Naive thymus-derived CD8-positive, alpha-beta T cell (primary cell): Measurements from ENCODE around the gene ENTR1. TPM values are rescaled to one million over a fixed set of nuclear protein-coding genes. Genes with fewer than 3 reads are reported as not detected.
"Not testable (repeated sequence)": the region's sequence is repeated elsewhere in the genome, so short reads cannot be mapped to it uniquely, and the experiment has no call there.

ENCODE experiments used
- ATAC-seq, 2 donors: fragments of 150-1000 bp; cut with Tn5 transposase in 1 of 2; sonication (Bioruptor Pico), chemical (Tn5 transposase) in 1 of 2; 1 replicate in 1 of 2; 2 replicates in 1 of 2; pipeline ENCODE4 v1.10.0; 2021; ENCODE audit warnings: mild to moderate bottlenecking in 2 of 2, moderate library complexity in 2 of 2
- POLR2A ChIA-PET: fragments of 350-600 bp; sonication (Branson Sonifier 250); formaldehyde crosslinking; loops from one replicate; lab custom pipeline; 2021; ENCODE audit warnings: antibody characterized with exemption; lab: Charles Lee
- DNase-seq, 10 donors: peaks; one replicate each; pipeline versions ENCODE4 v3.0.0 to v3.0.0-alpha.2; 2020 to 2022
- H3K27ac Mint-ChIP-seq, 10 donors: one replicate each; pipeline ENCODE4 v1.8.0; 2020 to 2022; ENCODE audit warnings: mild to moderate bottlenecking in 10 of 10, mixed read lengths in 10 of 10, moderate library complexity in 4 of 10, inconsistent platforms in 1 of 10
- H3K27me3 Mint-ChIP-seq, 5 donors: one replicate each; pipeline ENCODE4 v1.8.0; 2021 to 2022; ENCODE audit warnings: mixed read lengths in 5 of 5
- H3K36me3 Mint-ChIP-seq, 3 donors: one replicate each; pipeline ENCODE4 v1.8.0; 2020 to 2022; ENCODE audit warnings: mixed read lengths in 3 of 3, mild to moderate bottlenecking in 2 of 3, inconsistent platforms in 1 of 3
- H3K4me1 Mint-ChIP-seq, 4 donors: one replicate each; pipeline ENCODE4 v1.8.0; 2021 to 2022; ENCODE audit warnings: mixed read lengths in 4 of 4
- H3K4me3 Mint-ChIP-seq, 10 donors: one replicate each; pipeline ENCODE4 v1.8.0; 2020 to 2022; ENCODE audit warnings: mild to moderate bottlenecking in 10 of 10, mixed read lengths in 10 of 10, moderate library complexity in 6 of 10, inconsistent platforms in 1 of 10
- H3K9me3 Mint-ChIP-seq, 9 donors: one replicate each; pipeline ENCODE4 v1.8.0; 2020 to 2022; ENCODE audit warnings: mixed read lengths in 9 of 9, mild to moderate bottlenecking in 3 of 9, inconsistent platforms in 1 of 9, moderate library complexity in 1 of 9
- polyA plus RNA-seq, 3 donors: library from polyadenylated mRNA; unstranded; fragments of 300-500 nt; fragmentation: Illumina TruSeq; gene quantifications; one replicate each; pipeline ENCODE4 v1.2.3, GENCODE V29; 2021
- total RNA-seq, 8 experiments: library from RNA in 2 of 8; stranded (reverse) in 2 of 8; gene quantifications; one replicate each; pipeline ENCODE4 v1.2.3 and lab custom pipeline; 2021 to 2026

ENTR1 gene
- total and polyA plus RNA-seq, 5 experiments from 2014 or later: 9.7 to 96.0 (median 16.8) TPM

DNA sequence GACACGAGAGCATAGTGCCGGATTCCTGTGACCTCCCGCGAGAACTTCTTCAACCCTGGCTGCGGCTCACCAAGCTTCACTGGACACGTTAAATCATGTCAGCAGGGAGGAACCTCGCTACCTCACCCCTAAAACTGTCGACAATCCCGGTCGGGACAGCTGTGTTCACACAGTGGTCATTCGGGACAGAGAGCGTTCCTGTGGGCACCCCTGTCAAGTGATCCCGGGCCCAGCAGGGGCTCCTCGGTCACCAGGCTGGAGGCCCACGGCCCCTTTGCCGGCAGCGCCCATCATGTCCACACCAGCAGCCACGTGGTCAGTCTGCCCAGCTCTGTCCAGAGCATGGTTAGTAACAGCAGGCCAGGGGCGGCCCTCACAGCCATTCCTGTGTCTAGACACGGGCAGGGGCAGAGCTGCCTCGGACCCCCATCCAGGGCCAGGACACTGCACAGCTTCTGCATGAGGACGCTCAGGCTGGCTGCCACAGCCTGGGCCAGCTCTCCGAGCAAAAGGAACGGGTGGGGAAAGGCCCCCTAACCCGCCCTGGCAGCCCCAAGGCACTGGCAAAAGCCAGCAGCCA, 25.7 kb upstream of the ENTR1 start:
- DNase-seq: no peak
- ATAC-seq: no peak
- H3K9me3 Mint-ChIP-seq: no peaks in the 10 kb centered on the region
- H3K4me1 Mint-ChIP-seq: peaks cover 13 to 31% (median 26%) of the 10 kb centered on the region in 4 donors
- H3K27ac Mint-ChIP-seq: peak overlapping the region in 2 of 10 donors; percentile 46 to 72
- POLR2A ChIA-PET: no interaction called here
- H3K36me3 Mint-ChIP-seq: peaks cover 0 to 4% (median 0%) of the 10 kb centered on the region in 3 donors
- H3K4me3 Mint-ChIP-seq: peak overlapping the region in 7 of 10 donors; percentile 33 to 92 (median 81)
- no peaks in the 10 kb centered on the region for H3K27me3 Mint-ChIP-seq

DNA sequence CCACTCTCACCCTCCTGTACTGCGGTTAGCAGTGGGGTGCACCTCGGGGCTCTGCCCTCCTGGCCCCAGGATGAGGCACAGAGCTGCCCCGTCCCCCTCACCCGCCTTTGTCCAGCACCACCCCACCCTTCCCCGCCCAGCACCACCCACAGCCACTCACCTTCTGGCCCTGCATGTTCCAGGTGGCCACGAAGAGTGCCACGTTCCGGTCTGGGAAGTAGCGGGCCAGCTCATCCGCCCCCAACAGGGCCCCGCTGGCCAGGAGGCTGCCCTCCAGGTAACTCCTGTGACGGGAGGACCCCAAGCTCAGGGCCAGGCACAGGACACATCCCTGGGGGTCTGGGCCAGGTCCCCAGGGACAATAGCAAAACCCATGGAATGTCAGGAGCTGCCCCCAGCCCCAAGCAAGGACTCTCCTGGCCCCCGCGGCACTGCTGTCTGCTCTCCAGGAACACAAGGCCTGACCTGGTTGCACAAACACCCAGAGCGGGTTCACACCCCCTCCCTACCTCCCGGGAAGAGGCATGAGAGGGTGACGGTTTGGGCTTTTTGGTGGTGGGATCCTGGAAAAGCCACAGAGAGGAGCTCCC, 24.3 kb upstream of the ENTR1 start:
- POLR2A ChIA-PET: interaction anchor here (0.5 kb wide), 1 partner anchor 13 kb away, joined by 4 read pairs; no protein-coding TSS in a partner anchor
- DNase-seq: no peak
- H3K27ac Mint-ChIP-seq: no peak overlapping the region
- no peak overlapping the region for H3K4me3 Mint-ChIP-seq
- no peaks in the 10 kb centered on the region for H3K27me3 Mint-ChIP-seq
- H3K4me1 Mint-ChIP-seq: peaks cover 13 to 28% (median 26%) of the 10 kb centered on the region in 4 donors
- no peaks in the 10 kb centered on the region for H3K9me3 Mint-ChIP-seq
- no peak for ATAC-seq
- H3K36me3 Mint-ChIP-seq: peaks cover 0 to 11% (median 0%) of the 10 kb centered on the region in 3 donors

DNA sequence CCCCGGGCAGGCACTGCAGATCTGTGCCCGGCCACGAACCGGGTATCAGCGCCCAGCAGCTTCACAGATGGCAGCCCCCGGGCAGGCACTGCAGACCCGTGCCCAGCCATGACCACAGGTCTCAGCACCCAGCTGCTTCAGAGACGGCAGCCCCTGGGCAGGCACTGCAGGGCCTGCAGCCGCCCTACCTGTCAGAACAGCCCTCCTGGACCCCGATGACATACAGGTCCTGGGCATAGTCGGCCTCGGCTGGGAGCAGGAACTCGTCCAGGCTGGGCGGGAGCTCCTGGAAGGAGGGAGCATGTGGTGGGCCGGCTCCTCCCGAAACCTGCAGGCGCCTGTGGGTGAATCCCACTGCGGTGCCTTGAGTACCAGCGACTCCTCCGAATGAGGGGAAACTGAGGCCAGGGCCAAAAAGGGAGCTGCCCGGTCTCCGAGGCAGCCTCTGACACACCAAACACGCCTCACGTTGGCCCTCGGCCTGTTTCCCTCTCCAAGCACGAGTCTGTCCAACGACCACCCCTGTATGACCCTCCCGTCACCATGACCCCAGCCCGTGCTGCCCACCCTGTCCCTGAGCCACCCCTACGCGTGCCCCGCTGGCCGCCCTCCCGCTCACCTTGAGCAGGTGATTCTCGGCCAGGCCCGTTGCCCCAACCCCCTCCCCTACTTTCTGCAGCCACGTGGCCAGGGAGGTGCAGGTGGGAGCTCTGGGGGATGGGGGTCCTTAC, 23.6 kb upstream of the ENTR1 start:
- no peak overlapping the region for H3K27ac Mint-ChIP-seq
- no peak for DNase-seq
- no peak overlapping the region for H3K4me3 Mint-ChIP-seq
- no peaks in the 10 kb centered on the region for H3K27me3 Mint-ChIP-seq
- no peaks in the 10 kb centered on the region for H3K9me3 Mint-ChIP-seq
- no peak for ATAC-seq
- peaks cover 13 to 28% (median 26%) of the 10 kb centered on the region in 4 donors for H3K4me1 Mint-ChIP-seq
- POLR2A ChIA-PET: interaction anchor here (0.5 kb wide), 1 partner anchor 13 kb away, joined by 4 read pairs; no protein-coding TSS in a partner anchor
- H3K36me3 Mint-ChIP-seq: peaks cover 0 to 12% (median 0%) of the 10 kb centered on the region in 3 donors

DNA sequence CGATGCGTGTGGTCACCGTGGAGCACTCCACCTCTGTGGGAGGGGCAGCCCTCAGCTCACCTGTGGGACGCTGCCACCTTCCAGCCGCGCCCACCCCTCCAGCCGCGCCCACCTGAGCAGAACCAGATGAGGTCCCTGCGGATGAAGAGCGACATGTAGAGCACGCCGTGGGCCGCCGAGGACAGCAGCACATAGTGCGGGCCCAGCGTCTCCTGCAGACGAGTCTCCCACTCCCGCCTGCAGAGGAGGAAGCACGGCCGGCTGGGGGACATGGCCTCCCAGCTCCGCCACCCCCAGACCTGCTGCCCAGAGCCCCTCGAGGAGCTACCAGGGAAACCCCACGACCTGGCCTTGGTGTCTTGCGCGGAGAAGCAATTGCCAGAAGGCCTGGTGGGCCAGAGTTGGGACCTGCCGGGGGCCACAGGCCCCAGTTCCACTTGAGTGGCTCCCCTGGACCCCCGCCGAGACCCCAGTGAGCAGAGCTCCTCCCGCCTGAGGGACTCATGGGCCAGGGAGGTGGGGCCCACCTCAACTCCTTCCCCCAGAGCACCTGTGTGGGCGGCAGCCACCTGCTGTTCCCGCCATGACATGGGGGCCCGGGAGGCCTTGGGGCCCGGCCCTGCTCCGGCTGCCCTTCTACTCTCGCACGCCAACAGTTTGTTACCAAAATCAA, 22.8 kb upstream of the ENTR1 start:
- DNase-seq (no peak), ATAC-seq (no peak)
- no peaks in the 10 kb centered on the region for H3K9me3 Mint-ChIP-seq
- H3K27ac Mint-ChIP-seq: no peak overlapping the region
- peaks cover 0 to 13% (median 0%) of the 10 kb centered on the region in 3 donors for H3K36me3 Mint-ChIP-seq
- H3K27me3 Mint-ChIP-seq: no peaks in the 10 kb centered on the region
- H3K4me3 Mint-ChIP-seq: no peak overlapping the region
- POLR2A ChIA-PET: no interaction called here
- H3K4me1 Mint-ChIP-seq: peaks cover 11 to 25% (median 23%) of the 10 kb centered on the region in 4 donors

DNA sequence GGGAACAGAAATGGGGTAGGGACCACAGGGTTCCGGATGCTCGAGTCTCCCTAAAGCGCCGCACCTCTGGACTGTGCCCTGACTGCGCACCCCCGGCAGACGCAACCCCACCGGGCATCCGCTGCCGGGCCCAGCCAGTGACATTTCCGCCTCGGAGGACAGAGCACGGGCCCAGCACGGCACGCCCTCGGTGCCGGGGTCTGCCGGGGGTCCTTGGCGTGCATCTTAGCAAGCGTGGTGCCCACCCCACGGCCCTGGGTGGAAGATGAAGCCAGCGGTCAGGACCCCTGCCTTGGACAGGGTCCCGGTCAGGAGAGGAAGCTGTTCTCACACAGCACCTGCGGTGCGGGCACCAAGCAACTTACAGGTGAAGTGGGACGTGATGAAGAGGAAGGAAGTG, 22.2 kb upstream of the ENTR1 start:
- no peak for DNase-seq
- Mint-ChIP-seq H3K27me3 (no peaks in the 10 kb centered on the region), H3K4me3 (no peak overlapping the region), H3K36me3 (peaks cover 0 to 13% (median 0%) of the 10 kb centered on the region in 3 donors), H3K4me1 (peaks cover 11 to 20% (median 17%) of the 10 kb centered on the region in 4 donors), H3K27ac (no peak overlapping the region), H3K9me3 (no peaks in the 10 kb centered on the region)
- no peak for ATAC-seq
- POLR2A ChIA-PET: no interaction called here

DNA sequence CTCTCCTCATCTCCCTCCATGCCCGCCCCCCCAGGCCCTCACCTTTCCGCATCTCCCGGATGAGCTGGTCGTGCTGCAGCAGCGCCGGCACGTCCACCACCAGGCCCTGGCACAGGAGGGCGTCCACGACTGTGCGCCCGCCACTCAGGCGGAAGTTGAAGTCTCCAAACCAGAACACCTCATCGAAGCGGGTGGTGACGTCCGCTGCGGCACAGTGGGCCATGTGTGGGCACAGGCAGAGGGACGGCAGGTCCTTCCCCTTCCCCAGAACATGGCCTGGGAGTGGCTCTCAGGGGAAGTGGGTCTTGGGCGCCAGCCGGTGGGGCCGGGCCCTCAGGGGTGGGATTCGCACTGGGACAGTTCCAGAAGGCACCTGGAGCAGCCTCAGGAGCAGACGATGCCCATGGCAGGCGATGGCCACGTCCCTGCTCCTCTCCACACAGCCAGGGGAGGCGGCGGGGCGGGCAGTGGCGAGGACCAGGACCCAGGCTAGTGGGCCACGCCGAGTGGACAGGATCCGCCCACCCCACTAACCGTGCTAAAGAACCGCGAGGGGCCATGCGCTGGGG, 21.5 kb upstream of the ENTR1 start:
- POLR2A ChIA-PET: interaction anchor here (0.5 kb wide), 1 partner anchor 208 kb away, joined by 4 read pairs; no protein-coding TSS in a partner anchor
- Mint-ChIP-seq H3K27ac (no peak overlapping the region), H3K27me3 (no peaks in the 10 kb centered on the region), H3K36me3 (peaks cover 0 to 10% (median 0%) of the 10 kb centered on the region in 3 donors), H3K4me3 (no peak overlapping the region), H3K4me1 (peaks cover 7 to 13% (median 10%) of the 10 kb centered on the region in 4 donors), H3K9me3 (no peaks in the 10 kb centered on the region)
- DNase-seq (no peak), ATAC-seq (no peak)

DNA sequence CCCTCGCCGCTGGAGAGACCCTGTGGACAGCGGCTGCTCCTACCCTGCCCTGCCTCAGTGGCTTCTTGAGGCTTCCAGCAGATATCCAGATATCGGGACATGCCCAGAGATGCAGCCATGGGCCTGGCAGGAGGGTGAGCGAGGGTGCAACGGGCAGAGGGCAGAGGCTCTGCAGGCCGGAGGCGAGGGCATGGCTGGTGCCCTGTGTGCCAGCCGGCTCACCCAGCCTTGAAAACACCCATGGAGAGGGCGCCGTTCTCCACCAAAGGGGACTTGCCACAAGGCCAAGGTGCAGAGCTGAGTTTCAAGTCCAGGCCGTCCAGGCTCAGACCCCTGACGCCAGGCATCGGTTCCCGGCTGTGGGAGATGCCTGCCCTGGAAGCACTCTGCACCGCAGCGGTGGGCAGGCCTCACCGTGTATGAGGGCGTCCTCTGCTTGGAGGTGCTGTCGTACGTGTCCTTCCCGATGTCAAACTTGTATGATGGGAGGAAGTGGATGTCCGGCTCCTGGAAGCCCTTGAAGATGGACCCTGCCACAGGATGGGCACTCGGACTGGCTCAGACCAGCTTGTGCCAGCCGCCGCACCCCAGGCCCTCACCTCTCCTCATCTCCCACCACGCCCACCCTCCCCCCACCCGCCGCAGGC, 20.3 kb upstream of the ENTR1 start:
- H3K4me1 Mint-ChIP-seq: peaks cover 0 to 3% (median 1%) of the 10 kb centered on the region in 4 donors
- peaks cover 0 to 16% (median 0%) of the 10 kb centered on the region in 3 donors for H3K36me3 Mint-ChIP-seq
- H3K9me3 Mint-ChIP-seq: no peaks in the 10 kb centered on the region
- H3K4me3 Mint-ChIP-seq: no peak overlapping the region
- DNase-seq (no peak), ATAC-seq (no peak)
- POLR2A ChIA-PET: no interaction called here
- H3K27me3 Mint-ChIP-seq: no peaks in the 10 kb centered on the region
- peak overlapping the region in 1 of 10 donors; percentile 29 for H3K27ac Mint-ChIP-seq

DNA sequence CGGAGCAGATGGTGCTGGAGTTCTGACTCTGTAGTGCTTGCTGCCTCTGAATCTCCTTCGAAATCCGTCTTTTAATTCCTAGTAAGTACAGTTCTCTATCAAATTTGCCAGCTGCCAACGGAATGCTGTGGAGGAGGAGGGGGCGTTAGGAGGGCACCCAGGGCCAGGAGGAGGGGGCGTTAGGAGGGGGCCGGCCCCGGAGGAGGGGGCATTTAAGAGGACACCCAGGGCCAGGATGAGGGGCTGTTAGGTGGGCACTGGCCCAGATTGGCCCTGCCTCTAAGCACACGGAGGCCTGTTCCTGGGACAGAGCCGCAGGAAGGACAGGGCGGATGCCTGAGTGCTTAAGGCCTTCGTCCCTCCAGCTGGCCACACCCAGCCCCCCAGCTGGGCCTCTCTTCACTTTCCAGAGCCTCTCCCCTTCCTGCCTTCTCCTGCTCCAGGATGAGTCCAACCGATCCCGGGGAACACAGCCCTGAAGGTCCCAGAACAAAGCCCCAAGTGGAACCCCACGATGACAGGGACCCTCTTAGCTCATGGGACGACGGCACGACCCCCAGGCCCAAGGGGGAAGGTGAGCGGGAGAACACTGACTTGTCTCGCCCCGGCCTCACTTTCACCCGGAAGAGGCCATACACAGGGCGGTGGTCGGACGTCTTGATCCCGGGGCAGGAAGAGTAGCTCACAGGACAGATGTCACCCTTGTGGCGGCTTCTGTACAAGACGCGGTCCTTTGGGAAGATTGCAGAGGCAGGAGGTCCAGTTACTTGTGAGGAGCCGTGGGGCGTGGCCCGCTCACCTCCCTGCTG, 19.5 kb upstream of the ENTR1 start:
- no peaks in the 10 kb centered on the region for H3K27me3 Mint-ChIP-seq
- POLR2A ChIA-PET: interaction anchor here (0.5 to 1.1 kb wide), 2 partner anchors 17 to 482 kb away, joined by 3 to 11 read pairs; no protein-coding TSS in a partner anchor
- H3K4me3 Mint-ChIP-seq: no peak overlapping the region
- H3K27ac Mint-ChIP-seq: peak overlapping the region in 2 of 10 donors; percentile 29 to 40
- no peaks in the 10 kb centered on the region for H3K9me3 Mint-ChIP-seq
- peaks cover 0 to 22% (median 0%) of the 10 kb centered on the region in 3 donors for H3K36me3 Mint-ChIP-seq
- no peaks in the 10 kb centered on the region for H3K4me1 Mint-ChIP-seq
- no peak for DNase-seq
- no peak for ATAC-seq

DNA sequence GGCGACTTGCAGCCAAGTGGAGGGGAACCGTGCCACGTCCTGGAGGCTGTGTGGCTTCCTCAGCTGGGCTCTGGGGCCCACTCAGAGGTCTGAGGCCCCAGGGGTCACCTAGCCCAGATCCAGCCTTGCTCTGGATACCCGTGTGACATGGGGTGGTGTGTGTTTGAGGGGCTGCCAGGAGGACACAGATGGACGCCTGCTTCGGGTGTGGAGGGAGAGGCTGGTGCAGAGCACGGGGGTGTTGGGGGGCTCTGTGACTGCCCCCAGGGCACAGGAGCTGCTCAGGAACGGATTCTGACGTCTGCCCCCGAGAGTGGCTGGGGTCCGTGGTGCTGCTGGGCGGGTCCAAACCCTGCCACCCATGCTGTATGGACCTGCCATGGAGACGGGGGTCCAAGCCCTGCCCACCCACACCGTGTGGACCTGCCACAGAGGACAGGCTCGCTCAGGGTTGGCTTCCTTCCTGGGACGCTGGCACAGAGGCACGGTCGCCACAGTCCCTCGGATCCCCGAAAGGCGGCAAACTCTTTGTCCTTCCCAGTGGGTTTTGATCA, 18.7 kb upstream of the ENTR1 start:
- no peak for ATAC-seq
- no peak overlapping the region for H3K27ac Mint-ChIP-seq
- H3K9me3 Mint-ChIP-seq: no peaks in the 10 kb centered on the region
- no peak overlapping the region for H3K4me3 Mint-ChIP-seq
- H3K27me3 Mint-ChIP-seq: no peaks in the 10 kb centered on the region
- DNase-seq: no peak
- POLR2A ChIA-PET: interaction anchor here (0.5 to 1.1 kb wide), 3 partner anchors 10 to 483 kb away, joined by 3 to 11 read pairs (median 3); no protein-coding TSS in a partner anchor
- H3K4me1 Mint-ChIP-seq: peaks cover 0 to 3% (median 0%) of the 10 kb centered on the region in 4 donors
- H3K36me3 Mint-ChIP-seq: peaks cover 0 to 24% (median 0%) of the 10 kb centered on the region in 3 donors

DNA sequence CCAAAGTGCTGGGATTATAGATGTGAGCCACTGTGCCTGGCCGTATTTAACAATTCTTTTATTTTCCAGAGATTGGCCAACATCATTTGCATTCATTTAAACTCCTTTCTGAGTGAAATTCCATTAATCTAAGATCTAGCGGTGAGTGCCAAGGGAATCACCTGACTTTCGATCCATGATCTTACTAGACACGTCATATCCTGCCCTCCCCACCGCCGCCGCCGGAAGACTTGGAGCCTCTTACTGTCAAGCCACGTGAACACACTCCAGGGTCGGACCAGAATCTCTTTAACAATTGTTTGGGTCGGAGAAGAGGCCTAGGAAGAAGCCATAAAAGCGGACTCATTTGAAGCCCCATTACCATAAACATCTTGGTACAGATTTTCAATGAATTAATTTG, 16.4 kb upstream of the ENTR1 start:
- Mint-ChIP-seq H3K27ac (peak overlapping the region in 2 of 10 donors; percentile 9 to 33), H3K36me3 (peaks cover 0 to 39% (median 0%) of the 10 kb centered on the region in 3 donors), H3K9me3 (no peaks in the 10 kb centered on the region), H3K27me3 (no peaks in the 10 kb centered on the region), H3K4me1 (peaks cover 0 to 3% (median 0%) of the 10 kb centered on the region in 4 donors), H3K4me3 (no peak overlapping the region)
- DNase-seq (no peak), ATAC-seq (no peak)
- POLR2A ChIA-PET: interaction anchor here (0.7 kb wide), 1 partner anchor 759 kb away, joined by 12 read pairs; no protein-coding TSS in a partner anchor

DNA sequence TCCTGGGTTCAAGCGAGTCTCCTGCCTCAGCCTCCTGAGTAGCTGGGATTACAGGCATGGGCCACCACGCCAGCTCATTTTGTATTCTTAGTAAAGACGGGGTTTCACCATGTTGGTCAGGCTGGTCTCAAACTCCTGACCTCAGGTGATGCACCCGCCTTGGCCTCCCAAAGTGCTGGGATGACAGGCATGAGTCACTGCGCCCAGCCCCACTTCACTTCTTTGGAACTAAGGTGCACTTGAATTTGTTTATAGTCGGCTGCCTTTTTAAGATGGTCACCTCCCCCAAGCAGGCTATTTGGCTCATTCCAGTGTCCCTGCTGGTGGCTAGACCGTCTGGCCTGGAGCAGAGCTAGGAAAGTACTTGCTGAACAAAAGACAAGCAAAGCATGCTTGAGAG, 15.0 kb upstream of the ENTR1 start:
- H3K4me1 Mint-ChIP-seq, POLR2A ChIA-PET, H3K27me3 Mint-ChIP-seq, H3K9me3 Mint-ChIP-seq, ATAC-seq, DNase-seq, H3K4me3 Mint-ChIP-seq: not testable (repeated sequence)
- peak overlapping the region in 3 of 10 donors; percentile 24 to 65 (median 53) for H3K27ac Mint-ChIP-seq
- H3K36me3 Mint-ChIP-seq: peaks cover 0 to 49% (median 2%) of the 10 kb centered on the region in 3 donors
